ENCODE data around the gene ARL4C. TPM values are rescaled to one million over a fixed set of nuclear protein-coding genes. Genes with fewer than 3 reads are reported as not detected.

The ARL4C gene
- 10 to 100 TPM in 1 of 3 donors, 1 to 10 TPM in 2; 4.5 to 15.1 (median 8.4) TPM for total RNA-seq
- long read RNA-seq, donor 1, full-length matches to known transcripts: 75 of 76 reads
- long read RNA-seq, donor 1, partial matches to known transcripts: 0 of 76 reads
- long read RNA-seq, donor 1, other reads (novel, unspliced or antisense): 1 of 76 reads
- long read RNA-seq, donor 2, full-length matches to known transcripts: 3 of 3 reads
- long read RNA-seq, donor 2, partial matches to known transcripts: 0 of 3 reads
- long read RNA-seq, donor 2, other reads (novel, unspliced or antisense): 0 of 3 reads

- no peaks in the 10 kb centered on the region for H3K36me3 ChIP-seq (ENCODE audit: low read depth)
- DNase-seq: peak; percentile 68 to 84 (median 77)
- intact Hi-C loops (cut with DNase I, micrococcal nuclease): loop anchor here in 1 of 2 donors (5.0 kb wide), 1 partner anchor 360 kb away; no protein-coding TSS in a partner anchor
- no peaks in the 10 kb centered on the region for H3K9me3 ChIP-seq
- peak; percentile 84 for ATAC-seq
- peaks cover 10% of the 10 kb centered on the region for H3K4me1 ChIP-seq (ENCODE audit: low read depth)
- TF ChIP-seq CTCF (IDR thresholded peaks at IDR 0.05): no peak
- H3K4me3 ChIP-seq: peak within 1 kb of the TSS; percentile 33
Measured at GRCh38 chr2:234496835-234497593, at the start of gene ARL4C. Gene ARL4C (minus strand): TSS chr2:234497081. CDS start chr2:234496586, 495 bp downstream.

- DNase-seq: peak; percentile 61 to 77 (median 75)
- Histone ChIP-seq H3K4me1 (ENCODE audit: low read depth) (peaks cover 6% of the 10 kb centered on the region), H3K9me3 (no peaks in the 10 kb centered on the region), H3K36me3 (ENCODE audit: low read depth) (no peaks in the 10 kb centered on the region), H3K4me3 (no peak overlapping the region)
- ATAC-seq: peak; percentile 94
- peak; percentile 88 for TF ChIP-seq CTCF (IDR thresholded peaks at IDR 0.05)
- intact Hi-C loops (cut with DNase I, micrococcal nuclease): loop anchor here in 1 of 2 donors (10.0 kb wide), 1 partner anchor 560 kb away; no protein-coding TSS in a partner anchor
Measured at GRCh38 chr2:234544659-234545611, 48.1 kb upstream of the ARL4C start.

- TF ChIP-seq CTCF (IDR thresholded peaks at IDR 0.05): no peak
- peaks cover 6% of the 10 kb centered on the region for H3K4me1 ChIP-seq (ENCODE audit: low read depth)
- no peak for ATAC-seq
- H3K36me3 ChIP-seq (ENCODE audit: low read depth): no peaks in the 10 kb centered on the region
- no peaks in the 10 kb centered on the region for H3K9me3 ChIP-seq
- DNase-seq: no peak
- no peak overlapping the region for H3K4me3 ChIP-seq
- intact Hi-C loops (cut with DNase I, micrococcal nuclease): loop anchor here in 1 of 2 donors (10.0 kb wide), 1 partner anchor 558 kb away; no protein-coding TSS in a partner anchor
Measured at GRCh38 chr2:234542742-234543141, 45.9 kb upstream of the ARL4C start.

GRCh38 chr2:234537929-234538328 is 41.0 kb upstream of the ARL4C start:
- no peak for DNase-seq
- Histone ChIP-seq H3K4me3 (no peak overlapping the region), H3K9me3 (no peaks in the 10 kb centered on the region), H3K4me1 (ENCODE audit: low read depth) (no peaks in the 10 kb centered on the region), H3K36me3 (ENCODE audit: low read depth) (no peaks in the 10 kb centered on the region)
- ATAC-seq: no peak
- intact Hi-C loops (cut with DNase I, micrococcal nuclease): no loop called here
- TF ChIP-seq CTCF (IDR thresholded peaks at IDR 0.05): no peak
